NCI-H82 treated with DMSO at 0.1 percent for 48 hours (cell line): ENCODE measurements around the gene PRM2.
"Not testable (repeated sequence)": the region's sequence is repeated elsewhere in the genome, so short reads cannot be mapped to it uniquely, and the experiment has no call there.

Source experiments
- DNase-seq: peaks from one replicate; lab custom pipeline; 2025; ENCODE audit not compliant: unreplicated experiment; lab: John Stamatoyannopoulos, UW

Gene PRM2

GRCh38 chr16:11307639-11308492 lies 31.6 kb upstream of the PRM2 start:
- no peak for DNase-seq

GRCh38 chr16:11306997-11307638 lies 30.8 kb upstream of the PRM2 start:
- DNase-seq: no peak

- no peak for DNase-seq
These were observed 30.1 kb upstream of the PRM2 start for GRCh38 chr16:11306381-11306780.

GRCh38 chr16:11303405-11304138 lies 27.3 kb upstream of the PRM2 start:
- no peak for DNase-seq

GRCh38 chr16:11302977-11303376 lies 26.7 kb upstream of the PRM2 start:
- DNase-seq: no peak

GRCh38 chr16:11301645-11302501 lies 25.6 kb upstream of the PRM2 start:
- no peak for DNase-seq

GRCh38 chr16:11300560-11300892 lies 24.2 kb upstream of the PRM2 start:
- no peak for DNase-seq

GRCh38 chr16:11299865-11300559 lies 23.7 kb upstream of the PRM2 start:
- no peak for DNase-seq

- DNase-seq: not testable (repeated sequence)
These were observed 22.8 kb upstream of the PRM2 start for GRCh38 chr16:11298950-11299547.

- no peak for DNase-seq
These were observed 22.0 kb upstream of the PRM2 start for GRCh38 chr16:11298143-11298900.

GRCh38 chr16:11297492-11298142 lies 21.3 kb upstream of the PRM2 start:
- DNase-seq: no peak

GRCh38 chr16:11296706-11297491 lies 20.6 kb upstream of the PRM2 start:
- DNase-seq: no peak

GRCh38 chr16:11296351-11296705 lies 20.0 kb upstream of the PRM2 start:
- DNase-seq: no peak

- no peak for DNase-seq
These were observed 19.4 kb upstream of the PRM2 start for GRCh38 chr16:11295672-11296071.

GRCh38 chr16:11292076-11292748 lies 15.9 kb upstream of the PRM2 start:
- no peak for DNase-seq

GRCh38 chr16:11291091-11291703 lies 14.9 kb upstream of the PRM2 start:
- DNase-seq: no peak
